Activated CD4-positive, alpha-beta memory T cell treated with anti-CD3 and anti-CD28 coated beads for 36 hours (primary cell): ENCODE results near the gene ALG10. TPM values are rescaled to one million over a fixed set of nuclear protein-coding genes. Genes with fewer than 3 reads are reported as not detected.
"Not testable (repeated sequence)": the region's sequence is repeated elsewhere in the genome, so short reads cannot be mapped to it uniquely, and the experiment has no call there.

Experiments
- CTCF ChIA-PET: fragments of 350-600 bp; sonication (Branson Sonifier 250); formaldehyde crosslinking; loops from one replicate; lab custom pipeline; 2021; ENCODE audit warnings: antibody characterized with exemption, inconsistent platforms; lab: Charles Lee
- POLR2A ChIA-PET: fragments of 350-600 bp; sonication (Branson Sonifier 250); formaldehyde crosslinking; loops from one replicate; lab custom pipeline; 2021; ENCODE audit warnings: antibody characterized with exemption; lab: Charles Lee
- DNase-seq: peaks from one replicate; pipeline ENCODE4 v3.0.0-alpha.2; 2020
- H3K27ac Mint-ChIP-seq: one replicate; pipeline ENCODE4 v1.8.0; 2021; ENCODE audit warnings: mixed read lengths
- H3K27me3 Mint-ChIP-seq: one replicate; pipeline ENCODE4 v1.8.0; 2021; ENCODE audit warnings: mixed read lengths
- H3K36me3 Mint-ChIP-seq: one replicate; pipeline ENCODE4 v1.8.0; 2021; ENCODE audit warnings: mixed read lengths
- H3K4me1 Mint-ChIP-seq: one replicate; pipeline ENCODE4 v1.8.0; 2021; ENCODE audit warnings: low read depth, mixed read lengths
- H3K4me3 Mint-ChIP-seq: one replicate; pipeline ENCODE4 v1.8.0; 2021; ENCODE audit warnings: mild to moderate bottlenecking, mixed read lengths
- H3K9me3 Mint-ChIP-seq: one replicate; pipeline ENCODE4 v1.8.0; 2021; ENCODE audit warnings: mixed read lengths
- intact Hi-C: fragments of 100-400 bp; cut with micrococcal nuclease; formaldehyde crosslinking; loops from one replicate; pipeline ENCODE4 v1.15.1; 2023
- total RNA-seq, 2 experiments: library from RNA; stranded (reverse); gene quantifications; one replicate each; pipeline ENCODE4 v1.2.3, GENCODE V29; 2021

Gene ALG10
- 10 to 100 TPM; 19.4 to 20.9 TPM for total RNA-seq

DNA sequence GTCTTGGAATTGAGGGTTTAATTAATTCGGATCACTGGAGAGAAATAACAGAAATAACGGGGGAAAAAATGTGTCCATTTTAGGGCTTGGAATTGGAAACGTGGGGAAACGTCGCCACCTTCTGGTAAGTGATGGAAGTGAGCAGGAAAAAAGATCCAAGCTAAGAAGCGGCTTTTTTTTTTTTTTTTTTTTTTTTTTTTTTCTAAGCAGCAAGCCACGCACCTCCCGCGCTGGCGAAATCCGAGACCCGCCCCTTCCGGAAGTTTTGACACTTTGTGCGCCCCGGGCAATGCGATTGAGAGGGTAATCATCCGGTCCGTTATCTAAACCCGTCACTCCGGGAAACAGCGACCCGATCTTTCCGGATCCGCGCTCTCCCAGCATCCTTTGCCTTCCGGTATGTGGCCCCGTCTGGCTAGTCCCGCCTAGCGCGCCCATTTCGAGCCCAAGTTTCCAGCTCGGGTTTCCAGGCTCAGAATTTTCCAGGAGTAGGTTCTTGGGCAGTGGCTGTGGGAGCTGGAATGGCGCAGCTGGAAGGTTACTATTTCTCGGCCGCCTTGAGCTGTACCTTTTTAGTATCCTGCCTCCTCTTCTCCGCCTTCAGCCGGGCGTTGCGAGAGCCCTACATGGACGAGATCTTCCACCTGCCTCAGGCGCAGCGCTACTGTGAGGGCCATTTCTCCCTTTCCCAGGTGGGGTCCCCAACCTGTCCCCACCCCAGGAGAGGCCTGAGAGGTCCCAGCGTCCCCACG lies at the start of gene ALG10:
Gene ALG10 (plus strand): TSS at position 418 of the 752 bp plus-strand sequence. CDS start 104 bp downstream, at position 522.
- intact Hi-C loops, result loop anchor here (1.0 to 10.0 kb wide), 5 partner anchors 1125 to 1890 kb away; partner anchors contain the start of genes DNM1L, PKP2 and YARS2
- peaks cover 10% of the 10 kb centered on the region for H3K36me3 Mint-ChIP-seq
- peak within 1 kb of the TSS; percentile 94 for H3K27ac Mint-ChIP-seq
- ChIA-PET CTCF (interaction anchor here (0.7 to 5.3 kb wide), 3 partner anchors 17 to 1266 kb away, joined by 3 to 100 read pairs (median 4); partner anchors contain the start of gene YARS2), POLR2A (interaction anchor here (0.6 to 2.8 kb wide), 2 partner anchors 982 to 1267 kb away, joined by 3 to 16 read pairs; partner anchors contain the start of gene YARS2)
- DNase-seq, result peak; percentile 97
- peaks cover 15% of the 10 kb centered on the region for H3K4me1 Mint-ChIP-seq
- no peaks in the 10 kb centered on the region for H3K27me3 Mint-ChIP-seq
- H3K4me3 Mint-ChIP-seq, result peak within 1 kb of the TSS; percentile 96
- no peaks in the 10 kb centered on the region for H3K9me3 Mint-ChIP-seq

DNA sequence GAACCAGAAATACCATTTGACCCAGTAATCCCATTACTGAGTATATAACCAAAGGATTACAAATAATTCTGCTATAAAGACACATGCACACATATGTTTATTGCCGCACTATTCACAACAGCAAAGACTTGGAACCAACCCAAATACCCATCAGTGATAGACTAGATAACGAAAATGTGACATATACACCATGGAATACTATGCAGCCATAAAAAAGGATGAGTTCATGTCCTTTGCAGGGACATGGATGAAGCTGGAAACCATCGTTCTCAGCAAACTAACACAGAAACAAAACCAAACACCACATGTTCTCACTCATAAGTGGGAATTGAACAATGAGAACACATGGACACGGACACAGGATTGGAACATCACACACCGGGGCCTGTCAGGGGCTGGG lies 49.4 kb upstream of the ALG10 start:
- intact Hi-C loops, DNase-seq, H3K36me3 Mint-ChIP-seq, H3K4me1 Mint-ChIP-seq, H3K27ac Mint-ChIP-seq, H3K9me3 Mint-ChIP-seq, H3K4me3 Mint-ChIP-seq, POLR2A ChIA-PET, CTCF ChIA-PET, H3K27me3 Mint-ChIP-seq: not testable (repeated sequence)

DNA sequence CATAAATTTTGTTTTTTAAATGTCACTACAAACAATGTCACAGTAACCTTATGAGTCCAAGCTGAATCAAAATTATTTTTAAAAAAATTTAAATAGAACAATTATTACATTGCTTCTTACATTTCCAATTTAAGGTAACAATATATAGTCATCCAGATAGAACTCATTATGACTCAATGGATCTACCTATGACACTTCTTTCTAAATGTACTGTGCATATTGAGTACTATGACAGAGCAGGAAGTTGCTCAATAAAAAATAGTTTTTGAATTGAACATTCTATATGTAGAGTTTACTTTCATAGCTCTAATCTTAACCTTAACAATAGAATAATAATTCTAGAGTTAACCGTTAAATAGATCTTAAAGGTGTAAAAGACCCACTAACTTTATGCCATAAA lies 44.4 kb upstream of the ALG10 start:
- H3K27ac Mint-ChIP-seq, result no peak overlapping the region
- CTCF ChIA-PET, result no interaction called here
- no peak for DNase-seq
- H3K4me1 Mint-ChIP-seq, result no peaks in the 10 kb centered on the region
- H3K9me3 Mint-ChIP-seq, result peaks cover 2% of the 10 kb centered on the region
- POLR2A ChIA-PET, result no interaction called here
- no peaks in the 10 kb centered on the region for H3K36me3 Mint-ChIP-seq
- intact Hi-C loops, result no loop called here
- H3K4me3 Mint-ChIP-seq, result no peak overlapping the region
- H3K27me3 Mint-ChIP-seq, result no peaks in the 10 kb centered on the region

- intact Hi-C loops, result no loop called here
- peaks cover 2% of the 10 kb centered on the region for H3K27me3 Mint-ChIP-seq
Measured at GRCh38 chr12:33988197-33988805, 34.0 kb upstream of the ALG10 start.

DNA sequence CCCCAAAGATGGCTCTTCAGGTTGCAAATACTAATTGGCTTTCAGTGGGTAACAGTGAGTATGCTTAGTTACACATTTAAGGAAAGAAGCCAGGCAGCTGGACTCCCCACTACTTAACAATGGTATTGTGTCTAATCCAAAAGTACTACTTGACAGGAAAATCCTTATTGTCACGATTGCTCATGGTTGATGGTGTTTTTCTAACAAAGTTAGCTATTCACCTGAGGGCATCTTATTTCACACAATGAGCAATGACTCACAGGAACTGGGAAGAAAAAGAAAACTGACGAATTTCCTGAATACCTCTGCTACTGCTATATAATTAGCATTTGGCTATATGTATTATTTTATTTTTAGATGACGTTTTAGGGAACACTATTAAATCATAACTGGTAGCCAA lies 33.4 kb upstream of the ALG10 start:
- ChIA-PET CTCF (no interaction called here), POLR2A (no interaction called here)
- DNase-seq, result no peak
- Mint-ChIP-seq H3K36me3 (no peaks in the 10 kb centered on the region), H3K27ac (no peak overlapping the region), H3K4me3 (no peak overlapping the region), H3K27me3 (peaks cover 2% of the 10 kb centered on the region), H3K9me3 (no peaks in the 10 kb centered on the region), H3K4me1 (no peaks in the 10 kb centered on the region)
- intact Hi-C loops, result no loop called here

More at GRCh38 chr12:33988197-33988805, 34.0 kb upstream of the ALG10 start:
- DNase-seq, result no peak
- Mint-ChIP-seq H3K4me1 (no peaks in the 10 kb centered on the region), H3K9me3 (no peaks in the 10 kb centered on the region), H3K36me3 (no peaks in the 10 kb centered on the region), H3K4me3 (no peak overlapping the region), H3K27ac (no peak overlapping the region)
- CTCF ChIA-PET, result interaction anchor here (0.9 kb wide), 1 partner anchor 34 kb away, joined by 3 read pairs; the partner anchor contains the start of gene ALG10
- POLR2A ChIA-PET, result no interaction called here

DNA sequence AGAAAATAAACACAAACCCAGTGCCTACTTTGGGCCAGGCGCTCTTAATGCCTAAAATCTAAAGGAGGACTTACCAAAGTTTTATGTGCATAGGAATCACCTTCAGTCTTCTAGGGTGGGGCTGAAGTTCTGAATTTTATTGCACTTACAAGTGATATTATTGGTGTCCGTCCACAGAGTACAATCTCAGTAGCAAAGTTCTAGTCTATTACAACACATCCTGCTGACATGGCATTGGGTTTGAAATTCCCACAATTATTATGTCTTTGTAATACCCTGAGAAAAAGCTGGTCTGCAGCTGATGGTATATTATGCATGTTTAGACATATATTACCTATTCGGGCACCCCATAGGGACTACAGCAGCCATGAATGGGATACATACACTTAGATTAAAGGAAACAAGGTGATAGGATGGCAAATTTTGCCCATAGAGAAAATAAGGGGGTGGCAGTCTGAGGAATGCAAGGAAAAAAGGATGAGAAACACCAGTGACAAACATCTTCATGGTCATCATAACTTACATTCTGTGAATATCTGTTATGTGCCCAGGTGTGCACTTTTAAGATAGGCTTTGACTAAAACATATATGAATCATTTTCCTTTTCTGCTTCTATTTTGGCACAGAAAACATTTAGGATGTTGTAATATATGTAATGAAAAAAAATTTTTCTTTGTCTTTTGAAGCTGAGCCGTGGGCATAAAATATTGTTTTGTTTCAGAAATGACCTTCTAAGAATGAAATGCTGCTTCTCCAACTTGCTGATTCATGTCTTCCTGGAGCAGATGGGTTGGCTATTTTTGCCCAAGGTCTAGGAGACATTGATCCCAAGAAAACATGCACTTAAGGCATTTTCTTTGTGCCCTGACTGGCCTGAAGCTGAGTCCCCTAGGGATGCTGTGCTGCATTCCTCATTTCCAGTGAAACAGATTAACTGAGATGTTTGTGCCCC lies 27.2 kb upstream of the ALG10 start:
- intact Hi-C loops, result no loop called here
- POLR2A ChIA-PET, result no interaction called here
- Mint-ChIP-seq H3K27me3 (peaks cover 6% of the 10 kb centered on the region), H3K27ac (no peak overlapping the region), H3K4me3 (no peak overlapping the region), H3K36me3 (no peaks in the 10 kb centered on the region), H3K4me1 (no peaks in the 10 kb centered on the region), H3K9me3 (no peaks in the 10 kb centered on the region)
- CTCF ChIA-PET, result no interaction called here
- no peak for DNase-seq

DNA sequence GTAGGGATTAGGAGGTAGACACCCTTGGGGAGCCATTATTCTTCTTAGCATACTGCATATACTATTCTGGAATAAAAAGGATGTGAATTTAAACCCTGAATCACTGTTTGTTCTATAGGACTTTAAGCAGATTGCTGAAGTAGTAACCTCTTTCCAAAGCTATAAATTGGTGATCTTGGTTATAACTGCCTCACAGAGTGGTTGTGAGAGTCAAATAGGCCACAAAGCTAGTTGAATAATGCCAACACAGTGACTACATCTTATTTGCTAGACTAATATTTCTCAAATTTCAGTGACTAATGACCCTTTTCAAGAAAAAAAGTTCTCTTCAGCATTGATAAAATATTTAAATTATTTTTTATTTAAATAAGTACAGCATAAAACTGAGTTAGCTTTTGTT lies 13.5 kb upstream of the ALG10 start:
- intact Hi-C loops, H3K9me3 Mint-ChIP-seq, H3K36me3 Mint-ChIP-seq, H3K4me1 Mint-ChIP-seq, H3K4me3 Mint-ChIP-seq, H3K27me3 Mint-ChIP-seq, H3K27ac Mint-ChIP-seq, DNase-seq, CTCF ChIA-PET, POLR2A ChIA-PET: not testable (repeated sequence)

GRCh38 chr12:34016361-34016760 lies 5.9 kb upstream of the ALG10 start:
- DNase-seq, result no peak
- no peak overlapping the region for H3K27ac Mint-ChIP-seq
- ChIA-PET POLR2A (no interaction called here), CTCF (no interaction called here)
- H3K27me3 Mint-ChIP-seq, result no peaks in the 10 kb centered on the region
- no peaks in the 10 kb centered on the region for H3K9me3 Mint-ChIP-seq
- H3K4me3 Mint-ChIP-seq, result no peak overlapping the region
- H3K36me3 Mint-ChIP-seq, result no peaks in the 10 kb centered on the region
- intact Hi-C loops, result no loop called here
- peaks cover 1% of the 10 kb centered on the region for H3K4me1 Mint-ChIP-seq

GRCh38 chr12:34021071-34021470 lies 1.2 kb upstream of the ALG10 start:
- POLR2A ChIA-PET, result interaction anchor here (2.8 kb wide), 1 partner anchor 1266 kb away, joined by 16 read pairs; the partner anchor contains the start of gene YARS2

GRCh38 chr12:34027661-34028060 lies 5.4 kb downstream of the ALG10 start:
- intact Hi-C loops, result loop anchor here (10.0 kb wide), 1 partner anchor 1663 kb away; no protein-coding TSS in a partner anchor
- POLR2A ChIA-PET, H3K27me3 Mint-ChIP-seq: not testable (repeated sequence)

More at GRCh38 chr12:34021071-34021470, 1.2 kb upstream of the ALG10 start:
- intact Hi-C loops, result loop anchor here (2.0 to 10.0 kb wide), 4 partner anchors 1124 to 1889 kb away; partner anchors contain the start of gene PKP2
- CTCF ChIA-PET, result interaction anchor here (0.6 to 5.3 kb wide), 3 partner anchors 13 to 1485 kb away, joined by 3 to 100 read pairs (median 3); partner anchors contain the start of gene YARS2
- H3K27ac Mint-ChIP-seq, result no peak overlapping the region
- DNase-seq, result no peak
- peaks cover 15% of the 10 kb centered on the region for H3K4me1 Mint-ChIP-seq
- H3K27me3 Mint-ChIP-seq, result no peaks in the 10 kb centered on the region
- H3K9me3 Mint-ChIP-seq, result no peaks in the 10 kb centered on the region
- peaks cover 7% of the 10 kb centered on the region for H3K36me3 Mint-ChIP-seq
- H3K4me3 Mint-ChIP-seq, result no peak overlapping the region

GRCh38 chr12:34030591-34030990 lies 8.3 kb downstream of the ALG10 start:
- ChIA-PET POLR2A (no interaction called here), CTCF (no interaction called here)
- Mint-ChIP-seq H3K27ac (no peak overlapping the region), H3K9me3 (no peaks in the 10 kb centered on the region), H3K27me3 (no peaks in the 10 kb centered on the region), H3K4me3 (no peak overlapping the region), H3K4me1 (no peaks in the 10 kb centered on the region), H3K36me3 (peaks cover 5% of the 10 kb centered on the region)
- intact Hi-C loops, result loop anchor here (5.0 to 10.0 kb wide), 2 partner anchors 92 to 594 kb away; no protein-coding TSS in a partner anchor
- no peak for DNase-seq

More at GRCh38 chr12:34027661-34028060, 5.4 kb downstream of the ALG10 start:
- Mint-ChIP-seq H3K4me1 (peaks cover 13% of the 10 kb centered on the region), H3K36me3 (peaks cover 11% of the 10 kb centered on the region)
- DNase-seq, H3K9me3 Mint-ChIP-seq, H3K27ac Mint-ChIP-seq, H3K4me3 Mint-ChIP-seq, CTCF ChIA-PET: not testable (repeated sequence)
